NCI-H69 (cell line): ENCODE data around the gene DIRAS2.
A peak's percentile ranks its signal among the peaks of the same experiment; 100 is the strongest.
"Not testable (repeated sequence)": the region's sequence is repeated elsewhere in the genome, so short reads cannot be mapped to it uniquely, and the experiment has no call there.

ENCODE experiments used
- DNase-seq: peaks from one replicate; lab custom pipeline; 2025; lab: John Stamatoyannopoulos, UW

The DIRAS2 gene, protein sequence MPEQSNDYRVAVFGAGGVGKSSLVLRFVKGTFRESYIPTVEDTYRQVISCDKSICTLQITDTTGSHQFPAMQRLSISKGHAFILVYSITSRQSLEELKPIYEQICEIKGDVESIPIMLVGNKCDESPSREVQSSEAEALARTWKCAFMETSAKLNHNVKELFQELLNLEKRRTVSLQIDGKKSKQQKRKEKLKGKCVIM

DNA sequence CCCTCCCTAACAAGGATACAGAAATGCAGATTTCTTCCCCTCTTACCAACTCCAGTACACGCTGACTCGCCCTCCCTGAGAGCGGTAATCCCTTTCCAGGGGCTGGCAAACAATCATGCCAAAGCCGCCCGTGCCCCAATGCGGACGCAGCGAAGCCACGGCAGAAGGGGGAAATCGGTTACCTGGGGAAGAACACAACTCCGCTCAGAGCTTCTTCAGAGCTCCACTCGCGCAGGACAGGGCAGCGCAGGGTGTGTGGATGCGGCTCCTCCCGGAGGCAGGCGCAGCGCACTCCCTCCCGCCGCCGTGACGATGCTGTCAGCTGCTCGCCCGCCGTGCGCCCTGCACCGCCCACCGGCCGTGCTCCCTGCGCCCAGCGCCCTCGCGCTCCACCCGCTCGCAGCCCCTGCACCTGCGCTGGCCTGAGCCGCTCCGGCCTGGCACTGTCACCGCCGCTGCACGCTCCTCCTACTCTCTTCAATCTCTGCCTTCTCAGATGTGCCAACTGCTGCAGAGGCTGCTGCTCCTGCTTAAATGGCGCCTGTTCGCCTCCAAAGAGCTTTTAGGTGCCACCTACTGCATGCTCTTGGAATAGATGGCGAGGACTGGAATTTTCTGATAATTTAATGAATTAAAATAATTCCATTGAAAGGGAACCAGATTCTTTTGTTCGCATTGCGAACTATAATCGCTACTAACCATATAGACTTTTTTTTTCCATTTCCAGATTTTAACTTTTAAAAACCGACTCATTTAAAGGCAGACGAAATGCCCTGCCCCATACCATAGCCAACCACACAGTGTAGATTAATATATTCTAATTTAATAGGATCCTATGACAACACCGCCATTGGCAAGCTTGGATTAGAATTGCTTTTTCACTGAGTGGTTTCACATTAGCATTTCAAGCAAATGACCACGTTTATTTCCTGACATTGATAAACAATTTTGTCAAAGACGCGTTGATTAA lies at the start of gene DIRAS2:
Gene DIRAS2 (minus strand): TSS at position 255 of the 970 bp plus-strand sequence. CDS start 28,997 bp downstream, outside the sequence.
- peak; percentile 97 for DNase-seq

DNA sequence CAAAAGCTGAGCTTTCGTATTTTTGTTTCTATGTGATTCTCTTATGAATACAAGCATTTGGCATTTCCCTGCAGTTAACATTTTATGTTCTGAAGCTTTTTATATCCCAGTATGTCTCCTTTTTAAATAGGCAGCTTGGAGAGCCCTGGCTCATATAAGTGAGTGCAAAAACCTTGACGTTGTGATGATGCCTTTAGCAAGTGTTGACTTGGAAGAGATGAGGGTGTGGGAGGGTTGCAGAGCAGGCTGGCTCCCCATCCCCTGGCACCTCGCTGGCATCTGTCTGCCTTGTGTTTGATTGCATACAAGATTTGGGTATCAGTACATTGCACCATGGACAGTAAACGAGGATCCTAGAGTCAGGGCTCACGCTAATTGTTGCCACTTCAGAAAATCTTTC lies 42.1 kb upstream of the DIRAS2 start:
- no peak for DNase-seq

DNA sequence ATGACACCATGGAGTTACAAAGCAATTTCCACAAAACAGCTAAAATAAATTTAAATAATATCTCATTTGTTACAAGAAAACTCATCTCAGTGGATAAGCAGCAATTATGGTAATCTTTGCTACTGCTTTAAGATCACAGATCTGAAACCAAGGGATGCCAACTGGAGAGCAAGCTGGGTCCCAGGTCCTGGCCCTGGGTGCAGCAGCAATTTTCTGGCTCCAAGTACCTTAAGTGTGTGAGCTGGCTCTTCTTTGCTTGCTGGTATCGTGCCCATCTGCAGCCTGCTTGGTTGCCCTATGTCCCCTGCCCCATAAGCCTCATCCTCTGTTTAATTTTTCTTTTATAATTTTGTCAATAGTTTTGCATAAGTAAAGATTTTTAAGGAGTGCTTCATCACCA lies 41.5 kb upstream of the DIRAS2 start:
- DNase-seq: peak; percentile 88

DNA sequence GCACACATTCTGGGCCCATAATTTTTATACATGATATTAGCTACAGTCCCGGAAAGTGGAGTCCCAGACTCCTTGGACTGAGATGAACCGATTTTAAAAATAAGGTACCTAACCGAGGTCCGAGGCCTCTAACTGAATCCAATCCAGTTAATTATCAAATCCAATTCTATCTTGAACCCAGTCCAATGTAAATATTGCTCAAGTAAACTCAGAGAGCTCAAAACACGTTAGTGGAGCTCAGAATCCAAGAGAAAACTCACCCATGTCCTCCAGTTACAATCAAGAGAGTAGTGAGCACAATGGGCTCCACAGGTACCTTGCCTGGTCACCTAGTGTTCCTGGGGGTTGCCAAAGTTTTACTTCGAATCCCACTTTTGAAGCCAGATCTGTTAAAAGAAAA lies 37.9 kb upstream of the DIRAS2 start:
- DNase-seq: peak; percentile 46

DNA sequence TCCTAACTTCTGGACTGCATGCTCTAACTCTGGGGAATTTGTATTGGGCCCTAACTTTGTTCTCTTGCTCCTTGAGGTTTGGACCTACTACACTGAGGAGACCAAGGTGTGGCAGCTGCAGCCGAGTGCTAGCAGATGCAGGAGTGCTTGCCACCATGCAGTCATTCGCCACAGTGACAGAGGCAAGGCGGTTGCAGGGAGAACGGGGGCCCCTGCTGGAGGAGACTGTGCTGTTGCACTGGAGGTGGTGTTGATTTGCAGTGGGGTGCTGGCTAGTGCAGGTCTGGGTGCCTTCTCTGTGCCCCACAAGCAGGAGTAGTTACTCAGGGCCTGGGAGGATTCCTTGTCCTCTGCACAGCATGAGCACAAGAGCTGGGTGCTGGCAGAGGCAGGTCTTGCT lies 22.4 kb upstream of the DIRAS2 start:
- peak; percentile 35 for DNase-seq

DNA sequence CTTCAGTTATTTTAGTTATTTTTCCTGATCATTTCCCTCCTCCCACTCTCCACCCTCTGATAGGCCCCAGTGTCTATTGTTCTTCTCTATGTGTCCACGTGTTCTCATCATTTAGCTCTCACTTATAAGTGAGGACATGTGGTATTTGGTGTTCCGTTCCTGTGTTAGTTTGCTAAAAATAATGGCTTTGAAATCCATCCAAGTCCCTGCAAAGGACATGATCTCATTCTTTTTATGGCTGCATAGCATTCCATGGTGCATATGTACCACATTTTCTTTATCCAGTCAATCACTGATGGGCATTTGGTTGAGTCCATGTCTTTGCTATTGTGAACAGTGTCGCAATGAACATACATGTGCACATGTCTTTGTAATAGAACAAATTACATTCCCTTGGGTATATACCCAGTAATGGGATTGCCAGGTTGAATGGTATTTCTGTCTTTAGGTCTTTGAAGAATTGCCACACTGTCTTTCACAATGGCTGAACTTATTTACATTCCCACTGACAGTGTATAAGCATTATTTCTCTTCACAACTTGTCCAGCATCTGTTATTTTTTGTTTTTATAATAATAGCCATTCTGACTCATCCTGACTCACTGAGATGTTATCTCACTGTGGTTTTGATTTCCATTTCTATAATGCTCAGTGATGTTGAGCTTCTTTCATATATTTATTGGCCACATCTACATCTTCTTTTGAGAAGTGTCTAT lies 17.2 kb upstream of the DIRAS2 start:
- DNase-seq: no peak

DNA sequence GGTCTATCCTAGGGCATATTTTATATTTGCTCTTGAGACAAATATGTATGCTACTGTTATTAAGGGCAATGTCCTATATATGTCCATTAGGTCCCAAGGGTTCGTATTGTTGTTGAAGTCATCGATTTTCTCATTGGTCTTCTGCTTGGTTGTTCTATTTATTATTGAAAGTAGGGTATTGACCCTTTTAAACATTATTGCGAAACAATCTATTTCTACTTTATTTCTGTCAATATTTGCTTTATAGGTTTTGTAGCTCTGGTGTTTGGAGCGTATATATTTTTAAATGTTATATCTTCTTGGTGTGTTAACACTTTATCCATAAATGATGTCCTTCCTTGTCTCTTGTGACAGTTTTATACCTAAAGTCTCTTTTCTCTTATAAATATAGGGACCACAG lies 16.2 kb upstream of the DIRAS2 start:
- DNase-seq: no peak

DNA sequence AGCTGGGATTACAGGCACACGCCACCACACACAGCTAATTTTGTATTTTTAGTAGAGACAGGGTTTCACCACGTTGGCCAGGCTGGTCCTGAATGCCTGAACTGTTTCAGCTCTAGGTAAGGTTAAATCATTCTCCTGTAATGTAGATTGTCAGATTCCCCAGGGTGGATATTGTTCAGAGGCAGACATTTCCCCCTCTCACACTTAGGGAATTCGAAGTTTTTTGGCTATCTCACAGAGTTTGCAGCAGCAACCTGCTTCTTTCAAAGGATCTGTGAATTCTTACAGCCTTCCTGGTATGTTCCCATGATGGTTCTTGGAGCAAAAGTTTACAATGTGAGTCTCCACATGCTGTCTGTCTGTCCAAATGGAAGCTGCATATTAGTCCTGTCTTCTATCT lies 15.6 kb upstream of the DIRAS2 start:
- no peak for DNase-seq

DNA sequence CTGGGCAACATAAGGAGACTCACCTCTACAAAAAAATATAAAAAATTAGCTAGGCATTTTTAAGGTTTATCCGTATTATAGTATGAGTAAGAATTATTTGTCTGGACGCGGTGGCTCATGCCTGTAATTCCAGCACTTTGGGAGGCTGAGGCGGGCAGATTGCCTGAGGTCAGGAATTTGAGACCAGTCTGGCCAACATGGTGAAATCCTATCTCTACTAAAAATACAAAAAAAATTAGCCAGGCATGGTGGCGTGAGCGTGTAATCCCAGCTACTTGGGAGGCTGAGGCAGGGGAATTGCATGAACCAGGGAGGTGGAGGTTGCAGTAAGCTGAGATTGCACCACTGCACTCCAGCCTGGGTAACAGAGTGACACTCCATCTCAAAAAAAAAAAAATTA lies 14.3 kb upstream of the DIRAS2 start:
- DNase-seq: not testable (repeated sequence)

DNA sequence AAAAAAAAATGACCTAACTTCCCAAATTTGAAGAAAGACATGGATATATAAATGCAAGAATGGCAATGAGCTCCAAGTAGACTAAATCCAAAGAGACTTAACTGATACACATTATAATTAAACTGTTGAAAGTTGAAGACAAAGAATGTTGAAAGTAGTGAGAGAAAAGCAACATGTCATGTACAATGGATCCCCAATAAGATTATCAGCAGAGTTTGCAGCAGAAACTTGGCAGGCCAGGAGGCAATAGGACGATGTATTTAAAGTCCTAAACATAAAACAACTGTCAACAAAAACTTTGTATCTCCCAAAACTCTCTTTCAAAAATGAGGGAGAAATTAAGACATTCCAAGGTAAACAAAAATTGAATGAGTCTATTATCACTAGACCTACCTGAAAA lies 8.6 kb upstream of the DIRAS2 start:
- no peak for DNase-seq

DNA sequence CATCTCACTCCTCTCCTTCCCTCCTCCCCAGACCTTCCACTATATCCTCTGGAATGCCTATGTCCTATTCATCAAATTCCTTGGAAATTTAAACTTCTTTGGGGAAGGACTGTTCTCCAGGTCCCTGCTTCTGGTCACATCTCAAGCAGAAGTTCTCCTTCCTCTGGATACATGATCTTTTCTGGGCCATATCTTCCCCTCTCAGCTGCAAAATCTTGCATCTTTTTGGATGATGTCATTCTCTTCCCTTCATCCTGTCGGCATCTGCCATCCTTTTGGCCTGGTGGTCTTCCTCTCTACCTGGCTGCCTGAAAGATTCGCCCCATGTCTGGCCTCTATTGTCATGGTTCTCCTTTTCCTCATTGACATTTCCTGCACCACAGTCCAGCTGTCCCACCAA lies 5.2 kb upstream of the DIRAS2 start:
- DNase-seq: no peak

DNA sequence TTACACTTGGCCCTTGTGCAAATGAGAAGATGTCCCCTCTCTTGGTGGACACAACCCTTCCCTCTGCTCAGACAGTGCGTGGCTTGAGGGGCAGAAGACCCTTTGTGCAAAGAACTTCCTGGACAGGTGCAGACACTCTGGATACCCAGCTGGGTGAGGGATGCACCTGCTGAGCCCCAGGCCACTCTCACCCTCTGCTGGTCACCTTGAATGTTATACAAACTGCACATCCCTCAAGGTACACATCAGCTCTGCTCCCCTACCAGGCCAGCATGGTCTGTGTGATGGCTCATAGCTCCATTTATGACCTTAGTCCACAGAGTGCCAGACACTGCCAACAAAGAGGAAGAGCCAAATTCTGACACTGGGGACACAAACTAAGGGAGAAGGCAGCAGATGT lies 3.1 kb upstream of the DIRAS2 start:
- peak; percentile 80 for DNase-seq

DNA sequence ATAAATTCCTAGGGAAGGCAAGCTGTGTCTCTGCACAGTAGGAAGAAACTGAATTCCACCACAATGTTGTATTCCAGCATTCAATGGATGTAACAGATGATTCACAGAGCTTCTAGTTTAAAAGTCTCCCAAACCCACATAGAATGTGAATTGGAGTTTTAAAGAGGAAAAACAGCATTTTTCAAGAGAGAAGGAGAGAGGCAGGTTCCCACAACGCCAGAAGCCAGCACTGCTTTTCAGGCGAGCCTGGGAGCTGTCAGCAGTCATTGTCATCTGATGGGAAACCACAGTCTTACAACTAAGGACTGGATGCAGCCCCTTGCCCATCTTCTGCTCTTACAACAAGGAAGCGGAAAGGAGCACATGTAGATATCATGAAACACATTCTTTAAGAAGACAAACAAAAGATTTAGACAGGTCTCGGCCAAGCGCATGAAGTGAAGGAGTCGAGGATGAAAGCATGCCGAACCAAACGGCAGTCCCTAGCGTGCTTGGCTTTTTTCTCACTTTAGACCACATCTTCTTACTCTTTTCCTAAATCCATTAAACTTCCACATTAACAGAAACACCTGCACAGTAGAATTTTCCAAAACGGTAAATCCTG lies 638 bp downstream of the DIRAS2 start:
- peak; percentile 63 for DNase-seq

DNA sequence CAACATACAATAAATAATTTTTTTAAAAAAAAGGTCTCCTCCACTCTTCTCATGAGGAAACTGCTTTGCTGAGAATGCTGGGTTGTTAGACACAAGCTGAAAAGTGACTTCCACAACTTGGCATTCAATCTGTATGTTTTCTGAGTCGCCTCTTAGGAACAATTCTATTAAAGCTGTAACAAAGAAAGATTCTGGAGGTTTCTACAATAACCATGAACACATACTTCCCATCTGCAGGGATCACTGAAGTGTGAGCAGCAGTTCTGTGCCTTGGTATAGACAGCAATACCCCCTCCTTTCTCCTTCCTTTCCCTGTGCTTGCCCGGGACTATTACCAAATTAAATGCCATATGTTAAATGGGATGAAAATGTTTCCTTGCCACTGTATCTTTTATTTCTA lies 1.5 kb downstream of the DIRAS2 start:
- peak; percentile 43 for DNase-seq

DNA sequence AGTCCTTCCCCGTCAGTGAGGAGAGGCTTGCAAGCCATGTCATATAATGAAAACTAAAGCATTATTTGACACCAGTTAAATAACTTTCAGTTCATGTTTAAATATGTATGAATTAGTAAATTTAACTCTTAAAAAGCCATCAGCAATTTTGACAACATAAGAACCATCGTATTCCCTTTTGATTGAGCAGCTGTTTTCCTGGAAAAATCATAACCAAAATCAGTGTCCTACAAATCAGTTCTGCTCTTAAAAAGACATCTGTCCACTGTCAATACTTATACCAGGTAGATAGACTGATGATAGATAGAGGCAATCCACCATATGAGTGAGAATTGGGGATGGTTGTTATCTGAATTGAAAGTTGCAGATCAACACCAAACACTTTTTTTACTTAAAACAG lies 2.3 kb downstream of the DIRAS2 start:
- no peak for DNase-seq

DNA sequence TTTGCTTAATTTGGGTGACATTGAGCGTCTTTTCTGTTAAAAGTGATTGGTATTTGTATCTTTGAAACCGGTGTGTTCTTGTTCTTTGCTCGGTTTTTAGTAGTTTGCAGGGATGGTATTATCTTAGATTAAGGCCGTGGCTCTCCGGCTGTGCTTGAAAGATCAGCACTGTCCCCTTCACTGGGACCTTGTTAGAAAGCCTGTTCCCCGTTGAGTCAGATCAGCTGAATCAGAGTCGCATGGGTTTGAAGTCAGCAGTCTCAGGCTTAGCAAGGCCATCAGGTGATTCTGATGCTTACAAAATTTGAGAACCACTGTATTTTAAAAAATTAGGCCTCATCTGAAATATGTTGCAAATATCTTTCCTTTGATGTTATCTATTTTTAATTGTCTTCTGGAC lies 5.0 kb downstream of the DIRAS2 start:
- no peak for DNase-seq

DNA sequence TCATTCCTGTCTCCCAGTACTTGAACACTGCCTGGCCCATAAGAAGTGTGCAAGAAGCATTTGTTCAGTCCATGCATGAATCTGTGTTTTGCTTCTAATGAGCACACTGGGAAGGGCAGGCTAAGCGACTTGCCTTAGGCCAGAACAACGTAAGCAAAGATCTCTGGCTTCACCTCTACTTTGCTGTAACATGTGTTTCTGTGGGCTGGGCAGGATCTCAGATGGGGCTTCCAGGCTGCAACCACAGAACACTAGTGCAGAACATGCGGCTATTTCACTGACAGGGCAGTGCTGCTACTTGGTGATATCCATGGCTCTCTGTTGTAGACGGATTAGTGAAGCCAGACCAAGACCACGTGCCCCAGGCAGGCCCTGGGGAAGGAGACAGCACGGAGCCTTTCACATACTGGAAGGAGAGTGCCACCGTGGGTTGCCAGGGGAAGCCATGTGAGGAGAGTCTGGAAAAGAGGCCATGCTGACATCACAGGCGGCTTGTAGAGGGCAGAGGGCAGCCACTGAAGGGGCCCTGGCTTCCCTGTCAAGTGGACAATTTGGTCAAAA lies 9.9 kb downstream of the DIRAS2 start:
- no peak for DNase-seq

DNA sequence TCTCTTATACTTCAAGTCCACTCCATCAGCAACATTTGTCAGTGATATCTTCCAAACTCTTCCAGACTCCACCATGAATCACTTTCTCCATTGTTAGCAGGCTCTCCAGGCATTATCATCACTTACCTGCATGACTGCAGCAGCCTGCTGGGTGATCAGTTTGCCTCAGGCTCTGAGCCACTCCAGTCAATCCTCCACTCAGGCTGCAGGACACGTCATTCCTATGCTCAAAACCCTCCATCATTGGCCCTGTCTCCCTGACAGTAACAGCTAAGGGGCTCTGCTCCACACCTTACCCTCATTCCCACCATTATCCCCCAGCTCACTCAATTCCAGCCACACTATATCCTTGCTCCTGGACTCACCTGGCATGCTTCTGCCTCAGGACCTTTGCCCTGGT lies 10.7 kb downstream of the DIRAS2 start:
- DNase-seq: no peak

DNA sequence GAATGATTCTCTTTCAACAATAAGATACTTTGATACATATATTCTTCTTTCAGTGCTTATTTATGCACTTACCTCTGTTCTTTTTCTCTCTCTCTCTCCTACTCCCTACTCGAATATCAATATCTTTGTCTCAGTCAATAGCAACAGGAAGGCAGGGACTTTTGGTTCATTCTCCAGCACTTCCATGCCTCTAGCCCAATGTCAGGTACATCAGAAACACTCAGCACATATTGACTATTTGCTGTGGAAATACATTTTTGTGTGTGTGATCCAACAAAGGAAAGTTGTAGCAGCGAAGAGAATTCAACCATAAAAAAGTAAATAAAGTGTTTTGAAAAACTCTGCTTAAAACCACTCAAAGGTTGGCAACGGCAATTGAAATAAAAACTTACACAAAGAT lies 12.6 kb downstream of the DIRAS2 start:
- no peak for DNase-seq

DNA sequence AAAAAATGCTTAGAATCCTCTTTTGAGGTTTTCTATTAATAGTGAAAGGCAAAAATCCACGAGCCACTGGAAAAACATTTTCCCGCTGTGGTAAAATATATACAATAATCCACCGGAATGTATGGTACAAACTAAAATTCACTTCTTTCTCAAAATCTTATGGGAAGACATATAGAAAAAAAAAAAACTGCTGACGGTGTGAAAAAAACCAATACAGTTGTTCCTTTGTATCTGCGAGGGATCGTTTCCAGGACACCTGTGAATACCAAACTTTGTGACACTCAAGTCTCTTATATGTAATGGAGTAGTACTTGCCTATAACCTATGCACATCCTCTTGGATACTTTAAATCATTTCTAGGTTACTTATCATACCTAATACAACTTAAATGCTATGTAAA lies 13.3 kb downstream of the DIRAS2 start:
- no peak for DNase-seq

DNA sequence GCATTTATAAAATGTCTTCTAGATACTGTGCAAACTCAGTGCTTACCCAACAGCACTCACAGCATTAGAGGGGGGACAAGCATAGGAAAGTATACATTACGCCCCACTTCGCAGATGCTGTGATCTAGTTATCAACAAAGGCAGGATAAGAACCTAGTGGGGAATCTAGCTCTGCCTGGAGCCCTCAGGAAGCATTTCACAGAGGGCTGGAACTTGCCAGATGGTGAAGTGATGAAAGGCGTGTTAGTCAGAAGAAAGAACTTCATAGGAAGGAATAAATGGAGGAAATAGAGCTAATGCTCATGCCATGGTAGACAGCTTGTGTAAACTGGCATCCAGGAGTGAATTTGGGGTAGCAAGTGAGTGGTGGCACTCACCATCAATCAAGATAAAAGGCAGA lies 25.8 kb downstream of the DIRAS2 start:
- DNase-seq: peak; percentile 23

DNA sequence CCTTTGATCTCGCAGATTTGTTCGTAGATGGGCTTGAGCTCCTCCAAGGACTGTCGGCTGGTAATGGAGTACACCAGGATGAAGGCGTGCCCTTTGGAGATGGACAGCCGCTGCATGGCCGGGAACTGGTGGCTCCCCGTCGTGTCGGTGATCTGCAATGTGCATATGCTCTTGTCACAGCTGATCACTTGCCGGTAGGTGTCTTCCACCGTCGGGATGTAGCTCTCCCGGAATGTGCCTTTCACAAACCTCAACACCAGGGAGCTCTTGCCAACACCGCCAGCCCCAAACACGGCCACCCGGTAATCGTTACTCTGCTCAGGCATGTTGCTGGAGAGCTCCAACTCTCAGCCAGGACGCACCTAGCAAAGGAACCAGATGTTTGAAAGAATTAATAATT lies 29.1 kb downstream of the DIRAS2 start:
- DNase-seq: no peak
